MCF 10A (cell line): ENCODE data around the gene CPNE4. TPM values are rescaled to one million over a fixed set of nuclear protein-coding genes. Genes with fewer than 3 reads are reported as not detected.

Source experiments
- BruUV-seq: library from RNA; stranded (reverse); fragments of 400-500 nt; replicated peaks from 2 replicates; lab custom pipeline; 2021; lab: Mats Ljungman, UMichigan
- CTCF ChIA-PET: fragments of 300-600 bp; sonication (Branson Sonifier 250); formaldehyde crosslinking; extraction: SDS; loops from one replicate; lab custom pipeline; 2021; ENCODE audit warnings: antibody characterized with exemption, inconsistent platforms; lab: Yijun Ruan, JAX
- POLR2A ChIA-PET: fragments of 300-600, 350-650 bp; sonication (Branson Sonifier 250); formaldehyde crosslinking; extraction: SDS; loops from one replicate; lab custom pipeline; 2020; ENCODE audit warnings: antibody characterized with exemption, inconsistent platforms; lab: Yijun Ruan, JAX
- DNase-seq: peaks from one replicate; pipeline ENCODE4 v3.0.0-alpha.2; 2018; ENCODE audit not compliant: unreplicated experiment
- H3K27ac Mint-ChIP-seq: one replicate; pipeline ENCODE4 v1.8.0; 2022; ENCODE audit warnings: mild to moderate bottlenecking, low read depth, mixed read lengths; ENCODE audit not compliant: unreplicated experiment
- H3K27me3 Mint-ChIP-seq: one replicate; pipeline ENCODE4 v1.8.0; 2022; ENCODE audit warnings: mixed read lengths; ENCODE audit not compliant: insufficient read depth, unreplicated experiment
- H3K36me3 Mint-ChIP-seq: one replicate; pipeline ENCODE4 v1.8.0; 2022; ENCODE audit warnings: mild to moderate bottlenecking, moderate library complexity, mixed read lengths; ENCODE audit not compliant: insufficient read depth, unreplicated experiment
- H3K4me1 Mint-ChIP-seq: one replicate; pipeline ENCODE4 v1.8.0; 2022; ENCODE audit warnings: mixed read lengths; ENCODE audit not compliant: insufficient read depth, unreplicated experiment
- H3K4me3 Mint-ChIP-seq: one replicate; pipeline ENCODE4 v1.8.0; 2022; ENCODE audit warnings: mild to moderate bottlenecking, moderate library complexity, mixed read lengths; ENCODE audit not compliant: unreplicated experiment
- H3K9me3 Mint-ChIP-seq: one replicate; pipeline ENCODE4 v1.8.0; 2022; ENCODE audit warnings: mixed read lengths; ENCODE audit not compliant: unreplicated experiment
- intact Hi-C: fragments of 100-400 bp; cut with micrococcal nuclease; formaldehyde crosslinking; loops from 2 replicates; pipeline ENCODE4 v1.14.1; 2022
- total RNA-seq: library from RNA; stranded (reverse); gene quantifications from 2 replicates; pipeline ENCODE4 v1.2.3, GENCODE V29; 2022
- TF ChIP-seq, protein P1 (sequence below): fragments of 200-600 bp; IDR thresholded peaks from one replicate; pipeline ENCODE4 v1.8.0; 2022; ENCODE audit warnings: antibody characterized with exemption, mild to moderate bottlenecking; ENCODE audit not compliant: unreplicated experiment

The CPNE4 gene
- total RNA-seq, 1 experiment from 2014 or later = not detected

DNA sequence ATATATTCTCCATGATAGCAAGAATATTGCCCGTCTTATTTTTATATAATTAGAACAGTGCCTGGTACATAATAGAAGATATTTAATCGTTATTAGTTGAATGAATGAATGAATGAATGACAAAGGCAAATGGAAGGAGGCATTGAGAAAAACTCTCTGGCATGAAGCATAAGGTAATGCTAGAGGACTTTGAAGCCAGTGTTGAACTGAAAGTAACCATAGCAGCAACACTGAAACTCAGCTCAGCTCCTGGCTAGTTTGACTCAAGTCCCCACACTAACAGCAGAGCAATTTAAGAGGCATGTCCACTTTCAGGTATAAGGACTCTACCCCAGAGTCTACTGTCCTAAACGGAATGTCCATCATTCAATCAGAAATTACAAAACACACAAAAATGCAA is 227.0 kb downstream of the CPNE4 start:
- H3K36me3 Mint-ChIP-seq = no peaks in the 10 kb centered on the region
- H3K9me3 Mint-ChIP-seq = no peaks in the 10 kb centered on the region
- peaks cover 62% of the 10 kb centered on the region for H3K27me3 Mint-ChIP-seq
- CTCF ChIA-PET = interaction anchor here (2.1 kb wide), 1 partner anchor 13 kb away, joined by 11 read pairs; no protein-coding TSS in a partner anchor
- TF ChIP-seq, protein P1, sequence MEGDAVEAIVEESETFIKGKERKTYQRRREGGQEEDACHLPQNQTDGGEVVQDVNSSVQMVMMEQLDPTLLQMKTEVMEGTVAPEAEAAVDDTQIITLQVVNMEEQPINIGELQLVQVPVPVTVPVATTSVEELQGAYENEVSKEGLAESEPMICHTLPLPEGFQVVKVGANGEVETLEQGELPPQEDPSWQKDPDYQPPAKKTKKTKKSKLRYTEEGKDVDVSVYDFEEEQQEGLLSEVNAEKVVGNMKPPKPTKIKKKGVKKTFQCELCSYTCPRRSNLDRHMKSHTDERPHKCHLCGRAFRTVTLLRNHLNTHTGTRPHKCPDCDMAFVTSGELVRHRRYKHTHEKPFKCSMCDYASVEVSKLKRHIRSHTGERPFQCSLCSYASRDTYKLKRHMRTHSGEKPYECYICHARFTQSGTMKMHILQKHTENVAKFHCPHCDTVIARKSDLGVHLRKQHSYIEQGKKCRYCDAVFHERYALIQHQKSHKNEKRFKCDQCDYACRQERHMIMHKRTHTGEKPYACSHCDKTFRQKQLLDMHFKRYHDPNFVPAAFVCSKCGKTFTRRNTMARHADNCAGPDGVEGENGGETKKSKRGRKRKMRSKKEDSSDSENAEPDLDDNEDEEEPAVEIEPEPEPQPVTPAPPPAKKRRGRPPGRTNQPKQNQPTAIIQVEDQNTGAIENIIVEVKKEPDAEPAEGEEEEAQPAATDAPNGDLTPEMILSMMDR = no peak
- BruUV-seq = no TSS peak
- H3K4me3 Mint-ChIP-seq = no peak overlapping the region
- no peak overlapping the region for H3K27ac Mint-ChIP-seq
- DNase-seq = no peak
- H3K4me1 Mint-ChIP-seq = peaks cover 5% of the 10 kb centered on the region
- POLR2A ChIA-PET = no interaction called here
- intact Hi-C loops = no loop called here

DNA sequence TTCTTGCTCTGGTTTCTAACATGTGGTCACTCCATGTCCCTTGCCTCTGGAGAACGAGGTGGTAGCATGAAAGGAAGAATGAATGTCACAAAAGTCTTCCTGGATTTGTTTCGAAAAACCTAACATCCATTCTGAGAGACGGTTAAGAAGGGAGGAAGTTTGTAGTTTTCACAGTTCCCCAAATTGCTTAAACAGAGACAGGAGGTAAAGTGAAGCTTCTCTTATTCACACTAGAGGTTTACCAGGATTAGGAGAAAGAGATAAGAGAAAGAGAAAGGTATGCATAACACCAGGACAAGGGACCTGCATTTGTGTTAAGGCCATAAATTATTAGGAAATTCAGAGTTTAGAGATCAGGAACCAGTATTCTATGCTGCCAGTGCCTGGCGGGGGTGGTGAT is 228.1 kb downstream of the CPNE4 start:
- no peak for DNase-seq
- BruUV-seq = no TSS peak
- Mint-ChIP-seq H3K27me3 (peaks cover 59% of the 10 kb centered on the region), H3K27ac (no peak overlapping the region), H3K36me3 (no peaks in the 10 kb centered on the region), H3K9me3 (no peaks in the 10 kb centered on the region), H3K4me1 (no peaks in the 10 kb centered on the region), H3K4me3 (no peak overlapping the region)
- intact Hi-C loops = no loop called here
- ChIA-PET POLR2A (no interaction called here), CTCF (interaction anchor here (0.8 to 0.9 kb wide), 2 partner anchors 11 to 13 kb away, joined by 4 to 6 read pairs; no protein-coding TSS in a partner anchor)
- TF ChIP-seq, protein P1 = no peak

DNA sequence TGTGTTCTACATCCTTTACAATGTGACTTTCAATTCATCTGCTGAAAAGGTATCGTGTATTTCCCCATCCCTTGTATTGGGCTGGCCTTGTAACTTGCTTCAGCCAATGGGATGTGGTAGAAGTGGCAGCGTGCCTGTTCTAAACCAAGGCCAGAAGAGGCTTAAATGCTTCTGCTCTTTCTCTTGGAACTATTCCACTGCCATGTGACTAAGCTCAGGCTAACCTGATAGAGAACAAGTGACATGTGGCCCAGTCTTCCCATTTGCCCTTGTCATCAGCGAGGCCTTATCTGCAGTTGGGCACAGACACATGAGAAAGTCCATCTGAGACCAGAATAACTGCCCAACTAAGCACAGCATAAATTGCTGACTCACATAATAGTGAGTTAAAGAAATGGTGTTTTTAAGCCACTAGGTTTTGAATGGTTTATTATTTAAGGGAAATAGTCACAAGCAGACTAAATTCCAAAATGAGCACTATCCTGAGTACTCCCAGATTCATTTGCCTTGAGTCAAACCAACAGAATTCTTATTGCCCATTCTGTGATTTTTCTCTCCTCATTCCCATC is 230.2 kb downstream of the CPNE4 start:
- CTCF ChIA-PET = interaction anchor here (0.6 to 2.2 kb wide), 4 partner anchors 10 to 435 kb away, joined by 3 to 24 read pairs (median 3); no protein-coding TSS in a partner anchor

DNA sequence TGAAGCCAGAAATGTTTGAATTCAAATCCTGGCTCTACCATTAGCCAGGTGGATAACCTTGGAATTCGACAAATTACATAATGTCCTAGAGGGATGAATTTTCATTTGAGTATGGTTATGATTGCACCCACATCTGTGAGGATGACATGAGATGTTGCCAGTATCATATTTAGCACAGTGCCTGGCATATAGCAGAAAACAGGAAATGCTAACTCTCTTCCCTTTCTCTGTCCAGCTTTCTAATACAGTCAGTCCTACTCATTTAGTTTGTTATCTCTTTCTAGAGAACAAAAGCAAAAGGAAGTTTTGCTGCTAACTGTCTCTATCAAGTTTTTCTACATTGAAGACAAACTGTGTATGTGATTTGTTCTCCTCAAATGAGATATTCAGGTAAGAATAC is 231.7 kb downstream of the CPNE4 start:
- Mint-ChIP-seq H3K4me1 (no peaks in the 10 kb centered on the region), H3K4me3 (no peak overlapping the region), H3K9me3 (no peaks in the 10 kb centered on the region), H3K36me3 (no peaks in the 10 kb centered on the region), H3K27me3 (peaks cover 25% of the 10 kb centered on the region), H3K27ac (no peak overlapping the region)
- ChIA-PET POLR2A (no interaction called here), CTCF (no interaction called here)
- intact Hi-C loops = no loop called here
- no TSS peak for BruUV-seq
- DNase-seq = no peak
- TF ChIP-seq, protein P1 = no peak

More for the DNA sequence above, 230.2 kb downstream of the CPNE4 start:
- H3K36me3 Mint-ChIP-seq = no peaks in the 10 kb centered on the region
- H3K9me3 Mint-ChIP-seq = no peaks in the 10 kb centered on the region
- H3K27ac Mint-ChIP-seq = no peak overlapping the region
- no peaks in the 10 kb centered on the region for H3K4me1 Mint-ChIP-seq
- H3K4me3 Mint-ChIP-seq = no peak overlapping the region
- TF ChIP-seq, protein P1 = no peak
- H3K27me3 Mint-ChIP-seq = peaks cover 40% of the 10 kb centered on the region
- BruUV-seq = no TSS peak
- intact Hi-C loops = no loop called here
- POLR2A ChIA-PET = no interaction called here
- DNase-seq = peak; percentile 0
